ENCODE measurements around the gene ATP13A3.

DNA sequence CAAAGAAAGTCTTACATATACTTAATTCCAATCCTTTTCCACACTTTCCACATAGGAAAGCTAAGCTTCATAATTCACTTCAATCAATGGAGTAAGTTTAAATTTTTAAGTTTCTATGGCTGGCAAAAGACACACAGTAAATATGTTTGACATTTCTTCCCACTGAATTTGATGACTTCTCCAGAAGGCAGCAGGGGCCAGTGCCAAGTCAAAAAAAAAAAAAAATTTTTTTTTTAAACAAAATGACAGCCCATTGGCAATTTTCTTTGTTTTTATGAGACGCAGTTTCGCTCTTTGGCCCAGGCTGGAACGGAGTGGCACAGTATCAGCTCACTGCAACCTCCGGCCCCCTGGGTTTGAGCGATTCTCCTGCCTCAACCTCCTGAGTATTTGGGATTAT is 28.7 kb downstream of the ATP13A3 start:
- TF ChIP-seq EZH2phosphoT487 (IDR thresholded peaks at IDR 0.05; ENCODE audit: low read depth) = no peak
- no peak for TF ChIP-seq CTCF (IDR thresholded peaks at IDR 0.05; ENCODE audit: low read depth, low read length)

Data from OCI-LY3 (cell line).